Kidney tubule cell (primary cell): Measurements from ENCODE around the gene ZNF865.

Experiments used
- DNase-seq: peaks from one replicate; pipeline ENCODE4 v3.0.0-alpha.2; 2018; ENCODE audit warnings: low spot score

The ZNF865 gene

DNA sequence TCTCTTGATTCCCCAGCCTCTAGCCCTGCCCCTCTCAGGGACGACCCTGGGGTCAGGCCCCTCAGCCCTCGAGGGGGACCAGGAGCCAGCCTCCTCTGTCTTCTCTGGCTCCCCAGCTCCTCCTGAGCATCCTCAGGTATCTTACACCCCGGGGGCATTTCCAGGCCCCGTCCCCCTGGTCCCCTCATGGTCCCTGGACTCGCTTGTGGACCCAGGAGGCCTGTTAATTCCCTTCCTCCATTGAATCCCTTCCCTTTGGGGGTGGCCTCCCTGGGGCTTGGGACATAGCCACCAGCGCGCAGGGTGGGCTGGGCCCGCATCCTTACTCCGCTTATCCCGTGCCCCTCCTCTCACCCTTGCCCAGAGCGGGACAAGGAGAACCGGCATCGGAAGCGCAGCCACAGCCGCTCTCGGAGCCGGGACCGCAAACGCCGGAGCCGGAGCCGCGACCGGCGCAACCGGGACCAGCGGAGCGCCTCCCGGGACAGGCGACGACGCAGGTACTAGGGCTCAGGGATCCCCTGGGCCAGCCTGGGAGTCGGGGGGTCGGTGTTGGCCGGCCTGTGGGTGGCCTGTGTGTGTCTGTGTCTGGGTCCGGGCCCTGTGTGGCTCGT lies 53.5 kb downstream of the ZNF865 start:
- no peak for DNase-seq

DNA sequence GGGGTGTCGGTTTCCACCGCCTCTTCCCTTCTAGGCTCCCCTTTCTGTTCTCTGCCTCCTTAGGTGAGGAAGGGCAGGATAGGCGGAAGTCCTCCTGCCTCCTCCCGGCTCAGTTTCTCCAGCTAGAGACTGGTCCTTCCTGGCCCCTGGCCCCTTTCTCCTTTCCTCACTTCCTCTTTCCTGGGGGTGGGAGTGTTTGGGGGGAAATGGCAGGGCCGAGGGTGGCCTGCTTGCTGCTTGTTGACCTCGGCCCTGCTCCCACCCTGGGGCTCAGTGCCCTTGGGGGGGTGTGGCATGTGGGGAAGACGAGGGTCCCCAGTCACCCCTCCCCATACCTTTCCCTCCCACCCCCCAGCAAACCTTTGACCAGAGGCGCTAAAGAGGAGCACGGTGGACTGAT lies 54.4 kb downstream of the ZNF865 start:
- no peak for DNase-seq

DNA sequence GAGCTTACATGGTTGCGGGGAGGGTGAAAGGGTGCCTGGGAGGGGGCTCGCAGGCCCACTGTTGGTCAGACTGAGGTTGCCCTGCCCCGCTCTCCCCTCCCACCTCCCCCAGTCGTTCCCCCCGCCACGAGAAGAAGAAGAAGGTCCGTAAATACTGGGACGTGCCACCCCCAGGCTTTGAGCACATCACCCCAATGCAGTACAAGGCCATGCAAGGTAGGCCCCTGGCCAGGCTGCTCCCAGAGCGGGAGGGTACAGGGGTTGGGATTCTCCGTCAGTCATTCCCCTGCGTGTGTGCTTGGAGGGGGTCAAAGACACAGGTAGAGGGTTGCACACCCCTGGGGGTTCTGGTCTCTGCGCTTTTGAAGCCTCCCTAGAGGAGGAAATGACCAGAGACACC lies 55.0 kb downstream of the ZNF865 start:
- DNase-seq: no peak

DNA sequence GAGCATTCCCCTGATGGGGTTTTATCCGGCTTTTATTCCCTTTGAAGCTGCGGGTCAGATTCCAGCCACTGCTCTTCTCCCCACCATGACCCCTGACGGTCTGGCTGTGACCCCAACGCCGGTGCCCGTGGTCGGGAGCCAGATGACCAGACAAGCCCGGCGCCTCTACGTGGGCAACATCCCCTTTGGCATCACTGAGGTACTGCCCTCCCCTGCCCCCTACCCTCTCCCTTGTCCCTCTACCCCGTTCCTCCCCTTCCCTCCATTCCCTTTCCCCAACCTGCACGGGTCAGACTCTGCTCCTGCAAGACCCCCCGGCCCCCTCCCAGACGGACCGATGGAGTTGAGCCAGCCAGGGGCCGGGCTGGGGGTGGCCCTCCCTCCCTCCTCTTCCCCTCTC lies 55.5 kb downstream of the ZNF865 start:
- no peak for DNase-seq

DNA sequence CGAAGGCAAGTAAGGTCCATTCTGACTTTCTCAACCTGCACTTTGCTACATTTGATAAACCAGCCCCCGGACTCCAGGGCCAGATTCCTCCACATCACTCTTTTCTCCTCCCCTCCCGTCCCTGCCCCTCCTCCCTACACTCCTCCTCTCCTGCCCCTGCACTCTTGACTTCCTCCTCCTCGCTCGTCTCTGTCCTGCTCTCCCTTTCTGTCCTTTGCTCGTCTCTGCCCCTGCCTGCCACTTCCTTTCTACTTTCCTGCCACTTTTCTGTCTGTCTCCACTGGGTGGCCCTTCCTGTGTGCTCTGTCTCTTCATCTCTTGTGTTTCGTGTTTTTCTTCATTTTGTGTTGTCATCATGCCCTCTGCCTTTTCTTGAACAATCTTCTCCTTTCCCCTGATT lies 56.4 kb downstream of the ZNF865 start:
- no peak for DNase-seq

DNA sequence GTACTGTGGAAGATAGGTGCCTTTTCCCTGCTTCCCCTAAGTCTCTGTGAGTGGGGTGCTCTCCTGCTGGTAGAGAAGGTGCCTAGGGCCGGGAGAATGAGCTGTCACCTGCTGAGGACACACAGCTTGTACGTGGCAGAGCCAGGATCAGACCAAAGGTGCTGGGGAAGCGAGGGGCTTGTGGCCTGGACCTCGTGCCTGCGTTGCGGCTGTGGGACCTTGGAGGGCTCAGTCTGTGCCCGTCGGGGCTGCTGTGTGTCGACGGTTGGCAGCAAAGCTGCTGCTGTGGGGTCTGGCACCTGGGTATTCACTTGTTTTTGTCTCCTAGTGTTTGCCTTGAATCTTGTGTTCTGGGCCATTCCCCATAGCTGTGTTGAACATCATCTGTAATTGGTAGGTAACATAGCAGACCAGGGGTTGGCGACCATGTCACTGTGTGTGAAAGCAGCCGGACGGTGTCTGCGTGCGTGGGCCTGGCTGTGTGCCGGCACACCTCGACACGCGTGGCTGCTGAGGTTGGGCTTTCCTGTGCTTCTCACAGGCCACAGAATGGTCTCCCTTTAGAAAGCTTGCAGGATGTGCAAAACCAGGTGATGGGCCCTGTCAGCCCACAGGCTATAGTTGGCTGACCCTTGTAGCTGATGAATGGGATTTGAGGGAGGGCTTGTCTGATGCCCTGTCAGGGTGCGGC lies 58.5 kb downstream of the ZNF865 start:
- no peak for DNase-seq

DNA sequence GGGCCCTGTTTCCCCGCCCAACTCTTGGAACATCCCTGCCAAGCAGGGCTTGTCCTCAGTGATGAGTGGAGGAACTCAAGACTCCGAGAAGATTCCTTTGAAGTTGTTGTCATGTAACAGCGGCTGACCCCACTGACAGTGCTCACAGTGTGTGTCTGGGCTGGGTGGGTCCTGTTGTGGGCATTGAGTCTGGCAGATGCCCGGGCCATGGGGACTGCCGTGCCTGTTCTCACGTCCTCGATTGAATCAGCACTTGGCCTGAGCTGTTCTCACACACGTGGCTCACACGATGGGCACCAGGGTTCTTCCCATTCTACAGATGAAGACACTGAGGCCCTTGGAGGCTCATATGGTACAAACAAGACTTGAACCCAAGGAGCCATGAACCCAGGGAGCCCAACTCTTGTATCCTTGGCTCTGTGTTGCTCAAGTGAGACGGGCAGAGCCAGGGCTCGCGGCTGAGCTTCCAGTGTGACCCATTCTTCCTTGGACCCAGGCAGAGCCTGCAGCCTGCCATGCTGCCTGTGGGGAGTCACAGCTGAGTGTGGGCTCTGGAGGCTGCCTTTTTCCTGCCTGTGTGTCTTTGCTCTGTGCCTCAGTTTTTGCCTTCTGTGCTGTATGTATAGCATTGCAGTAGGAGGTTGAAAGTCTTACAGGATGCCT lies 61.0 kb downstream of the ZNF865 start:
- no peak for DNase-seq
